ENCODE measurements around the gene GGPS1. TPM values are rescaled to one million over a fixed set of nuclear protein-coding genes. Genes with fewer than 3 reads are reported as not detected.

Gene GGPS1
- total and polyA plus RNA-seq, 2 donors from 2014 or later: 38.3 to 39.0 TPM

- Histone ChIP-seq H3K9me3 (ENCODE audit: control insufficient read depth in 2 of 3, insufficient read depth in 1 of 3, low read length in 3 of 3) (no peaks in the 10 kb centered on the region), H3K4me3 (ENCODE audit: low read length in 3 of 3) (no peak overlapping the region), H3K4me1 (ENCODE audit: control insufficient read depth in 2 of 3, insufficient read depth in 2 of 3, low read depth in 1 of 3, low read length in 3 of 3) (peaks cover 0 to 4% (median 2%) of the 10 kb centered on the region in 3 donors), H3K9ac (ENCODE audit: low read length in 3 of 3) (no peak overlapping the region), H3K27ac (ENCODE audit: low read depth in 2 of 2, low read length in 2 of 2) (no peak overlapping the region), H3K36me3 (ENCODE audit: control insufficient read depth in 2 of 3, insufficient read depth in 3 of 3, low read length in 3 of 3) (no peaks in the 10 kb centered on the region), H3K27me3 (ENCODE audit: control insufficient read depth, insufficient read depth, low read length) (no peaks in the 10 kb centered on the region)
- TF ChIP-seq CTCF (IDR thresholded peaks at IDR 0.05; ENCODE audit: borderline replicate concordance, extremely low read depth, insufficient read depth): no peak
- DNase-seq: no peak
- intact Hi-C loops (cut with DNase I): no loop called here
- no peak for FAIRE-seq
These were observed 7.7 kb upstream of the GGPS1 start for GRCh38 chr1:235320521-235321179.

GRCh38 chr1:235324296-235324695 is 4.1 kb upstream of the GGPS1 start:
- no peak for TF ChIP-seq CTCF (IDR thresholded peaks at IDR 0.05; ENCODE audit: borderline replicate concordance, extremely low read depth, insufficient read depth)
- Histone ChIP-seq H3K9ac (ENCODE audit: low read length in 3 of 3) (no peak overlapping the region), H3K27ac (ENCODE audit: low read depth in 2 of 2, low read length in 2 of 2) (no peak overlapping the region), H3K9me3 (ENCODE audit: control insufficient read depth in 2 of 3, insufficient read depth in 1 of 3, low read length in 3 of 3) (no peaks in the 10 kb centered on the region), H3K4me3 (ENCODE audit: low read length in 3 of 3) (no peak overlapping the region), H3K27me3 (ENCODE audit: control insufficient read depth, insufficient read depth, low read length) (no peaks in the 10 kb centered on the region), H3K4me1 (ENCODE audit: control insufficient read depth in 2 of 3, insufficient read depth in 2 of 3, low read depth in 1 of 3, low read length in 3 of 3) (peaks cover 0 to 9% (median 2%) of the 10 kb centered on the region in 3 donors), H3K36me3 (ENCODE audit: control insufficient read depth in 2 of 3, insufficient read depth in 3 of 3, low read length in 3 of 3) (no peaks in the 10 kb centered on the region)
- intact Hi-C loops (cut with DNase I): no loop called here
- DNase-seq: no peak
- no peak for FAIRE-seq

- H3K27ac ChIP-seq (ENCODE audit: low read depth in 2 of 2, low read length in 2 of 2): no peak overlapping the region
- H3K9ac ChIP-seq (ENCODE audit: low read length in 3 of 3): no peak overlapping the region
These were observed 3.2 kb upstream of the GGPS1 start for GRCh38 chr1:235325139-235325538.

More at GRCh38 chr1:235325139-235325538, 3.2 kb upstream of the GGPS1 start:
- FAIRE-seq (peak; percentile 41), DNase-seq (no peak)
- peaks cover 0 to 18% (median 2%) of the 10 kb centered on the region in 3 donors for H3K4me1 ChIP-seq (ENCODE audit: control insufficient read depth in 2 of 3, insufficient read depth in 2 of 3, low read depth in 1 of 3, low read length in 3 of 3)
- H3K9me3 ChIP-seq (ENCODE audit: control insufficient read depth in 2 of 3, insufficient read depth in 1 of 3, low read length in 3 of 3): no peaks in the 10 kb centered on the region
- H3K27me3 ChIP-seq (ENCODE audit: control insufficient read depth, insufficient read depth, low read length): no peaks in the 10 kb centered on the region
- intact Hi-C loops (cut with DNase I): no loop called here
- no peak for TF ChIP-seq CTCF (IDR thresholded peaks at IDR 0.05; ENCODE audit: borderline replicate concordance, extremely low read depth, insufficient read depth)
- H3K36me3 ChIP-seq (ENCODE audit: control insufficient read depth in 2 of 3, insufficient read depth in 3 of 3, low read length in 3 of 3): no peaks in the 10 kb centered on the region
- H3K4me3 ChIP-seq (ENCODE audit: low read length in 3 of 3): peak overlapping the region in 1 of 3 donors; percentile 11

Data from kidney (tissue), 14 donors.